ENCODE data around the gene DOCK1. TPM values are rescaled to one million over a fixed set of nuclear protein-coding genes. Genes with fewer than 3 reads are reported as not detected.

The DOCK1 gene
- total and polyA plus RNA-seq, 7 experiments from 2014 or later, result 0.11 to 1.2 (median 0.34) TPM; not detected in 2

DNA sequence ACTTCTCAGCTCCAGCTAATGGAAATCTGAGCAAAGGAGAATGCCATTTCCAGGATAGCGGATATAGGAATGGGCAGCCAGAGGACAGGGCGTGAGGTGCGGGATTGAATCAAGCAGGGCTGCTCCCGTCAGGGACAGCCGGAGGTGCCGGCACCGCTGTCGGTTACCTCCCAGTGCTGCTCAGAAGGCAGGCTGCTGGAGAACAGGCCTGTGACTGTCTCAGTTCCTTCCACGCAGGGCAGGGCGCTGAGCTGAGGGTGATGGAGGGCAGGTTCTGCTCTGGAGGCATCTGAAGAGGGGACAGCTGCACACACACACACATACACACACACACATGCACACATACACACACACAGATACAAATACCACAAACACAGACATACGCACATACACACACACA, 111.1 kb downstream of the DOCK1 start:
- POLR2A ChIA-PET, result no interaction called here

DNA sequence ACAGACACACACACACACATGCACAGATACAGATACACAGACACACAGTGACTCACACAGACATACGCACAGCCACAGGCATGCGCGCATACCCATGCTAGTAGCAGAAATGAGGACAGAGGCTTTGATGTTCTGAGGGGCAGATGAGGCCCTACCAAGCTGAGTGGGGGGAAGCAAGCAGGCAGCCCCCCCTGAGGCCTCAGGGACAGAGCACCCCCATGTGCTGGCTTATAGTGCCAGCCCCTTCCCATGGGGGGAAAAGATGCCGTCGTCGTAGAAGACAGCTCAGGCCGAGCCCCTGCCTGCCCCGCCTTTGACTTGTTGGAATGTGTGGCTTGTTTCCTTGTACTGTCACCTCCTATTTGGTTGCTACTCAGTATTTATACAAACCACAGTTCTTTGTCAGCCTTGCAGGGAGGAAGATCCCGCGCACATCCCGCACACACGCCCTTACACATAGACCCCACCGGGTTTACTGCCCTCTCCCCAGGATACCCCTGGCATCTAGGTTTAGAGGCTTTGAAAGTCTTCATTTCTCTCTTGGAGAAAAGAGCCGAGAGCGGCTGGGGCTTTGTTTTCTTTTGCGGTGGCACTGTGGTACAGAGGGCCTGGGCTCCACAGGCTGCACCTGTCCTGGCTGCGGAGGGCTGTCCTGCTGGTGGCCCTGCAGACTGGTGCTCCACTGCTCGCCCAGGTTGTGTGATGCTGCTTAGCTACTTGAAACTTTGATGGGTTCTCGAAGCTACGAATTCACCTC, 112.5 kb downstream of the DOCK1 start:
- CTCF ChIA-PET, result no interaction called here
- H3K4me3 ChIP-seq (ENCODE audit: low read length), result no peak overlapping the region
- Mint-ChIP-seq H3K4me3 (no peak overlapping the region), H3K36me3 (no peaks in the 10 kb centered on the region), H3K27me3 (peaks cover 0 to 2% (median 0%) of the 10 kb centered on the region in 5 donors), H3K4me1 (no peaks in the 10 kb centered on the region), H3K9me3 (peaks cover 0 to under 1% (median 0%) of the 10 kb centered on the region in 11 donors), H3K27ac (no peak overlapping the region)
- intact Hi-C loops (cut with micrococcal nuclease), result no loop called here
- ATAC-seq (peak; percentile 22), DNase-seq (no peak)
- no peak overlapping the region for H3K27ac ChIP-seq (ENCODE audit: low read depth, low read length)
- no peaks in the 10 kb centered on the region for H3K36me3 ChIP-seq (ENCODE audit: control insufficient read depth in 2 of 3, insufficient read depth in 3 of 3, low read length in 3 of 3)
- POLR2A ChIA-PET, result no interaction called here
- H3K27me3 ChIP-seq (ENCODE audit: control insufficient read depth in 2 of 2, insufficient read depth in 2 of 2, low read length in 2 of 2), result no peaks in the 10 kb centered on the region
- H3K9me3 ChIP-seq (ENCODE audit: control insufficient read depth in 2 of 3, low read length in 3 of 3), result no peaks in the 10 kb centered on the region
- no peaks in the 10 kb centered on the region for H3K4me1 ChIP-seq (ENCODE audit: control insufficient read depth in 2 of 2, insufficient read depth in 2 of 2, low read length in 2 of 2)

More for the DNA sequence above, 111.1 kb downstream of the DOCK1 start:
- H3K9me3 ChIP-seq (ENCODE audit: control insufficient read depth in 2 of 3, low read length in 3 of 3), result no peaks in the 10 kb centered on the region
- Mint-ChIP-seq H3K9me3 (peaks cover 0 to 2% (median 0%) of the 10 kb centered on the region in 11 donors), H3K27me3 (peaks cover 0 to 11% (median 2%) of the 10 kb centered on the region in 5 donors), H3K4me1 (no peaks in the 10 kb centered on the region), H3K4me3 (no peak overlapping the region), H3K27ac (no peak overlapping the region), H3K36me3 (no peaks in the 10 kb centered on the region)
- ATAC-seq, result no peak
- CTCF ChIA-PET, result no interaction called here
- intact Hi-C loops (cut with micrococcal nuclease), result no loop called here
- H3K4me3 ChIP-seq (ENCODE audit: low read length), result no peak overlapping the region
- H3K36me3 ChIP-seq (ENCODE audit: control insufficient read depth in 2 of 3, insufficient read depth in 3 of 3, low read length in 3 of 3), result no peaks in the 10 kb centered on the region
- H3K27me3 ChIP-seq (ENCODE audit: control insufficient read depth in 2 of 2, insufficient read depth in 2 of 2, low read length in 2 of 2), result no peaks in the 10 kb centered on the region
- H3K4me1 ChIP-seq (ENCODE audit: control insufficient read depth in 2 of 2, insufficient read depth in 2 of 2, low read length in 2 of 2), result no peaks in the 10 kb centered on the region
- H3K27ac ChIP-seq (ENCODE audit: low read depth, low read length), result no peak overlapping the region
- no peak for DNase-seq

GRCh38 chr10:127018298-127018650, 113.0 kb downstream of the DOCK1 start:
- Mint-ChIP-seq H3K36me3 (no peaks in the 10 kb centered on the region), H3K9me3 (peaks cover 0 to 2% (median 0%) of the 10 kb centered on the region in 11 donors), H3K4me3 (no peak overlapping the region), H3K27me3 (no peaks in the 10 kb centered on the region), H3K27ac (no peak overlapping the region), H3K4me1 (no peaks in the 10 kb centered on the region)
- intact Hi-C loops (cut with micrococcal nuclease), result no loop called here
- Histone ChIP-seq H3K9me3 (ENCODE audit: control insufficient read depth in 2 of 3, low read length in 3 of 3) (no peaks in the 10 kb centered on the region), H3K36me3 (ENCODE audit: control insufficient read depth in 2 of 3, insufficient read depth in 3 of 3, low read length in 3 of 3) (no peaks in the 10 kb centered on the region), H3K4me1 (ENCODE audit: control insufficient read depth in 2 of 2, insufficient read depth in 2 of 2, low read length in 2 of 2) (no peaks in the 10 kb centered on the region), H3K27me3 (ENCODE audit: control insufficient read depth in 2 of 2, insufficient read depth in 2 of 2, low read length in 2 of 2) (no peaks in the 10 kb centered on the region), H3K27ac (ENCODE audit: low read depth, low read length) (no peak overlapping the region), H3K4me3 (ENCODE audit: low read length) (no peak overlapping the region)
- ATAC-seq (no peak), DNase-seq (no peak)
- ChIA-PET CTCF (interaction anchor here (0.5 kb wide), 1 partner anchor 22 kb away, joined by 3 read pairs; no protein-coding TSS in a partner anchor), POLR2A (no interaction called here)

DNA sequence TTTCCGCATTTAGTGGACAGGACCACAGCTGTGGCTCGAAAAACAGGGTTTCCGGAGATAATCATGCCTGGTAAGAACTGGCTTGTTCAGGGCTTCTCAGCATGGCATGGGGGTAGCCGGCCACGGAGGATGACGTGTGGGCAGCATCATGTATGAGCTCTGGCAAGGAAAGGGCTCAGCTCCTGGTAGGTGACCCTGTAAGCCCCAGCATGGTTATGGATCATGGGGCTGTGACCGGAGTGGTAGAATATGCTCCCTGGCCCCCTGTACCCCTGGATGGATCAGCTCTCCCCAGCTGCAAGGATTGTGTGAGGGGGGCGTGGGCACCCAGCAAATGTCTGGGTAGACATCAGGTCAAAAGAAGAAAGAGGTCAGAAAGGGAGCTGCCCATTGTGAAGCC, 113.5 kb downstream of the DOCK1 start:
- CTCF ChIA-PET, result interaction anchor here (0.5 kb wide), 2 partner anchors 22 to 36 kb away, joined by 3 read pairs; no protein-coding TSS in a partner anchor
- no peaks in the 10 kb centered on the region for H3K27me3 ChIP-seq (ENCODE audit: control insufficient read depth in 2 of 2, insufficient read depth in 2 of 2, low read length in 2 of 2)
- ATAC-seq (no peak), DNase-seq (no peak)
- no peaks in the 10 kb centered on the region for H3K4me1 ChIP-seq (ENCODE audit: control insufficient read depth in 2 of 2, insufficient read depth in 2 of 2, low read length in 2 of 2)
- Mint-ChIP-seq H3K27me3 (no peaks in the 10 kb centered on the region), H3K27ac (no peak overlapping the region), H3K36me3 (no peaks in the 10 kb centered on the region), H3K4me1 (no peaks in the 10 kb centered on the region), H3K9me3 (peaks cover 0 to 2% (median 0%) of the 10 kb centered on the region in 11 donors), H3K4me3 (no peak overlapping the region)
- H3K9me3 ChIP-seq (ENCODE audit: control insufficient read depth in 2 of 3, low read length in 3 of 3), result no peaks in the 10 kb centered on the region
- intact Hi-C loops (cut with micrococcal nuclease), result no loop called here
- POLR2A ChIA-PET, result no interaction called here
- no peak overlapping the region for H3K27ac ChIP-seq (ENCODE audit: low read depth, low read length)
- no peak overlapping the region for H3K4me3 ChIP-seq (ENCODE audit: low read length)
- no peaks in the 10 kb centered on the region for H3K36me3 ChIP-seq (ENCODE audit: control insufficient read depth in 2 of 3, insufficient read depth in 3 of 3, low read length in 3 of 3)

DNA sequence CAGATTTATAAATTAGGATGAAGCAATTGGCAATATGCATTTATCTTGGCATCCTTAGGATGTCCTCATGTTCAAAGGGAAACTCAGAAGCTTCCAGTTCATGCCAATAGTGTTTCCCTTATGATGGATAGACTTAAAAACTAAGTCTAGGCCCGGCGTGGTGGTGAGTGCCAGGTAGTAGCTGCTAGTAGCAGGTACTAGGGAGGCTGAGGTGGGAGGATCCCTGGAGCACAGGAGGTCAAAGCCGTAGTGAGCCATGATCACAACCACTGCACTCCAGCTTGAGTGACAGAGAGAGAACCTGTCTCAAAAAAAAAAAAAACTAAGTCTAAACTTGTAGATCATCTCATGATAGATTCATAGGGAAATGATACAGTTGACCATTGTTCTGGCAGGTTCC, 115.0 kb downstream of the DOCK1 start:
- H3K4me3 ChIP-seq (ENCODE audit: low read length), result no peak overlapping the region
- peaks cover 0 to 2% (median 0%) of the 10 kb centered on the region in 11 donors for H3K9me3 Mint-ChIP-seq
- no peaks in the 10 kb centered on the region for H3K4me1 ChIP-seq (ENCODE audit: control insufficient read depth in 2 of 2, insufficient read depth in 2 of 2, low read length in 2 of 2)
- ChIA-PET POLR2A (interaction anchor here (0.7 kb wide), 1 partner anchor 8 kb away, joined by 3 read pairs; no protein-coding TSS in a partner anchor), CTCF (no interaction called here)
- no peak overlapping the region for H3K27ac Mint-ChIP-seq
- intact Hi-C loops (cut with micrococcal nuclease), result no loop called here
- no peaks in the 10 kb centered on the region for H3K27me3 Mint-ChIP-seq
- no peaks in the 10 kb centered on the region for H3K36me3 Mint-ChIP-seq
- no peaks in the 10 kb centered on the region for H3K27me3 ChIP-seq (ENCODE audit: control insufficient read depth in 2 of 2, insufficient read depth in 2 of 2, low read length in 2 of 2)
- no peaks in the 10 kb centered on the region for H3K4me1 Mint-ChIP-seq
- no peaks in the 10 kb centered on the region for H3K36me3 ChIP-seq (ENCODE audit: control insufficient read depth in 2 of 3, insufficient read depth in 3 of 3, low read length in 3 of 3)
- H3K9me3 ChIP-seq (ENCODE audit: control insufficient read depth in 2 of 3, low read length in 3 of 3), result no peaks in the 10 kb centered on the region
- H3K27ac ChIP-seq (ENCODE audit: low read depth, low read length), result no peak overlapping the region
- no peak for ATAC-seq
- no peak for DNase-seq
- no peak overlapping the region for H3K4me3 Mint-ChIP-seq

GRCh38 chr10:127021801-127022200, 116.6 kb downstream of the DOCK1 start:
- Mint-ChIP-seq H3K27me3 (no peaks in the 10 kb centered on the region), H3K4me1 (no peaks in the 10 kb centered on the region), H3K4me3 (no peak overlapping the region), H3K36me3 (no peaks in the 10 kb centered on the region), H3K9me3 (peaks cover 0 to 2% (median 0%) of the 10 kb centered on the region in 11 donors), H3K27ac (no peak overlapping the region)
- Histone ChIP-seq H3K27me3 (ENCODE audit: control insufficient read depth in 2 of 2, insufficient read depth in 2 of 2, low read length in 2 of 2) (no peaks in the 10 kb centered on the region), H3K9me3 (ENCODE audit: control insufficient read depth in 2 of 3, low read length in 3 of 3) (no peaks in the 10 kb centered on the region), H3K36me3 (ENCODE audit: control insufficient read depth in 2 of 3, insufficient read depth in 3 of 3, low read length in 3 of 3) (no peaks in the 10 kb centered on the region), H3K27ac (ENCODE audit: low read depth, low read length) (no peak overlapping the region), H3K4me1 (ENCODE audit: control insufficient read depth in 2 of 2, insufficient read depth in 2 of 2, low read length in 2 of 2) (no peaks in the 10 kb centered on the region), H3K4me3 (ENCODE audit: low read length) (no peak overlapping the region)
- DNase-seq (no peak), ATAC-seq (no peak)
- intact Hi-C loops (cut with micrococcal nuclease), result no loop called here
- ChIA-PET CTCF (no interaction called here), POLR2A (no interaction called here)
